ENCODE measurements around the gene CLIP1.

CLIP1 gene

DNA sequence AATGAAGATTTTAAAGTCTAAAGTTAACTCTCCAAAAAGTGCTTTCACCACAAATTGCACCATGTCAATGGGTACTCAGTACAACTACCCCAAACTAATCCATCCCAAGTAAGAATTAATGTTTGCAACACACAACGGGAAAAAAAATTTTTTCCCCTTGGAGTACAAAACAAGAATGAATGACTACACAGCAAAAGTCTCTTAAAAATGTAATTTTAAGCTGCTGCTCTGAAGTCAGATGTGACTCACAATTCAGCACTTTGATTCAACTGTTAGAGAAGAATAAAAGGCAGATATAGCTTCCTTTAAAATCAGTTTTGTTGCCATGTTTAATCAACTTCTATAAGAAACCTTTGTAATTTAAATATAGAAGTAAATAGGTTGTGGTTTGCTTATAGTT is 113.7 kb downstream of the CLIP1 start:
- TF ChIP-seq, protein P1, sequence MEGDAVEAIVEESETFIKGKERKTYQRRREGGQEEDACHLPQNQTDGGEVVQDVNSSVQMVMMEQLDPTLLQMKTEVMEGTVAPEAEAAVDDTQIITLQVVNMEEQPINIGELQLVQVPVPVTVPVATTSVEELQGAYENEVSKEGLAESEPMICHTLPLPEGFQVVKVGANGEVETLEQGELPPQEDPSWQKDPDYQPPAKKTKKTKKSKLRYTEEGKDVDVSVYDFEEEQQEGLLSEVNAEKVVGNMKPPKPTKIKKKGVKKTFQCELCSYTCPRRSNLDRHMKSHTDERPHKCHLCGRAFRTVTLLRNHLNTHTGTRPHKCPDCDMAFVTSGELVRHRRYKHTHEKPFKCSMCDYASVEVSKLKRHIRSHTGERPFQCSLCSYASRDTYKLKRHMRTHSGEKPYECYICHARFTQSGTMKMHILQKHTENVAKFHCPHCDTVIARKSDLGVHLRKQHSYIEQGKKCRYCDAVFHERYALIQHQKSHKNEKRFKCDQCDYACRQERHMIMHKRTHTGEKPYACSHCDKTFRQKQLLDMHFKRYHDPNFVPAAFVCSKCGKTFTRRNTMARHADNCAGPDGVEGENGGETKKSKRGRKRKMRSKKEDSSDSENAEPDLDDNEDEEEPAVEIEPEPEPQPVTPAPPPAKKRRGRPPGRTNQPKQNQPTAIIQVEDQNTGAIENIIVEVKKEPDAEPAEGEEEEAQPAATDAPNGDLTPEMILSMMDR (IDR thresholded peaks at IDR 0.05; ENCODE audit: low read depth, low read length): no peak
- Histone ChIP-seq H3K4me3 (ENCODE audit: low read depth, low read length) (no peak overlapping the region), H3K27ac (no peak overlapping the region), H3K36me3 (peaks cover 7% of the 10 kb centered on the region), H3K27me3 (ENCODE audit: insufficient read depth, low read depth, severe bottlenecking) (no peaks in the 10 kb centered on the region), H3K9me3 (ENCODE audit: severe bottlenecking) (no peaks in the 10 kb centered on the region)
- no peak for DNase-seq

DNA sequence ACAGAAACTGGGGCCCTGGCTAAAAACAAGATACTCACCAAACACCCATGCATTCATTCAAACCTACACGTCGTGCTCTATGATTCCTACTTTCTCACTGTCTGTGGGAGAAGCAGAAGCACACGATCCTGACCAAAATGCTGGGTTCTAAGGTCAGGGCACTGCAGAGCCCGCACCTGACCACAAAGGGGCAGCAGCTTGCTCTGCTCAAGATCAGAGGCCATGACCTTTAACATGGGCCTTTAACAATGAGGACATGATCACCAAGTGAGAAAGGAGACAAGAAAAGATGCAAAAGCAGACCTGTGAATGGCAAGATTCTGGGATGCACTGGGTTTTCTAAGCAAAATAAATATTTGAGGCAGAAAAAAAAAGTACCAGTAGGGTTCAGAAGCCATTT is 116.1 kb downstream of the CLIP1 start:
- Histone ChIP-seq H3K4me3 (ENCODE audit: low read depth, low read length) (no peak overlapping the region), H3K27ac (no peak overlapping the region), H3K27me3 (ENCODE audit: insufficient read depth, low read depth, severe bottlenecking) (no peaks in the 10 kb centered on the region), H3K9me3 (ENCODE audit: severe bottlenecking) (no peaks in the 10 kb centered on the region), H3K36me3 (peaks cover 7% of the 10 kb centered on the region)
- no peak for DNase-seq
- TF ChIP-seq, protein P1 (IDR thresholded peaks at IDR 0.05; ENCODE audit: low read depth, low read length): peak; percentile 46; the same call in 1 of the 2 replicates

DNA sequence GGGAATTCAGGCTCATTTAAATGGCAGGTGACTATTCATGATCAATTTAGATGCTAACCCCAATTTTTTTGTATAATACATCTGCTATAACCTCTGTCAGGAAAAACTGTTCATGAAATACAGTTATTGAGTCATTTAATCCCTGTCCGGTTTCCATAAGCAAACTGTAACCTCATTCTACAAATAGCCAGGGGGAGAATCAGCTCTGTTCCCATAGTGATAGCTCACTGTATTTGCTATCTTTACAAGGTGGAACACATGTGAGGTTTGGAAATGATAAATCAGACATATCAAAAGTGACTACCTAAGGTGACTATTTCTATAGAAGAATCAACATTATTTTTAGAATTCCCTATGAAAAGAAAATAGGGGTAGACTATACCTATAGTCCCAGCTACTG is 117.5 kb downstream of the CLIP1 start:
- Histone ChIP-seq H3K36me3 (peaks cover 7% of the 10 kb centered on the region), H3K4me3 (ENCODE audit: low read depth, low read length) (no peak overlapping the region), H3K9me3 (ENCODE audit: severe bottlenecking) (no peaks in the 10 kb centered on the region), H3K27ac (no peak overlapping the region), H3K27me3 (ENCODE audit: insufficient read depth, low read depth, severe bottlenecking) (no peaks in the 10 kb centered on the region)
- DNase-seq: no peak
- TF ChIP-seq, protein P1 (IDR thresholded peaks at IDR 0.05; ENCODE audit: low read depth, low read length): no peak

DNA sequence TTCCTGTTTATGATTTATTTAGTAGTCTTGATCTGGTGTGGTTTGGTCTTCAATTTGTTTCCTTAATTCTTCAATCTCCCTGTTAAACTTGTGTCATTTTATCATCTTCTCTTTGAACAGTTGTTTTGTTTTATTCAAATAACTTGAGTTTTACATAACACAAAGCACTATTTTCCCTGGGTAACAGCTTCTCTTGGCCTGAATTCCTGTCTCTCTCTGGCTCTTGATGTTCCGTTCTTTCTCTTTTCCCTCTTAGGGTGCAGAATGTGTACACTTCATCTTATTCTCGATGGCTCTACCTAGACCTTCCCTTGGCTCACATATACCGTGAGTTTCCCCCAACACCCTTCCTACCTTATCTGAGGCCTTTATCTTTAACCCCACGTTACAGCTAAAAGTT is 119.4 kb downstream of the CLIP1 start:
- Histone ChIP-seq H3K4me3 (ENCODE audit: low read depth, low read length) (no peak overlapping the region), H3K9me3 (ENCODE audit: severe bottlenecking) (no peaks in the 10 kb centered on the region), H3K36me3 (peaks cover 3% of the 10 kb centered on the region; the same call in 1 of the 2 replicates), H3K27ac (no peak overlapping the region), H3K27me3 (ENCODE audit: insufficient read depth, low read depth, severe bottlenecking) (no peaks in the 10 kb centered on the region)
- DNase-seq: no peak
- TF ChIP-seq, protein P1 (IDR thresholded peaks at IDR 0.05; ENCODE audit: low read depth, low read length): no peak

DNA sequence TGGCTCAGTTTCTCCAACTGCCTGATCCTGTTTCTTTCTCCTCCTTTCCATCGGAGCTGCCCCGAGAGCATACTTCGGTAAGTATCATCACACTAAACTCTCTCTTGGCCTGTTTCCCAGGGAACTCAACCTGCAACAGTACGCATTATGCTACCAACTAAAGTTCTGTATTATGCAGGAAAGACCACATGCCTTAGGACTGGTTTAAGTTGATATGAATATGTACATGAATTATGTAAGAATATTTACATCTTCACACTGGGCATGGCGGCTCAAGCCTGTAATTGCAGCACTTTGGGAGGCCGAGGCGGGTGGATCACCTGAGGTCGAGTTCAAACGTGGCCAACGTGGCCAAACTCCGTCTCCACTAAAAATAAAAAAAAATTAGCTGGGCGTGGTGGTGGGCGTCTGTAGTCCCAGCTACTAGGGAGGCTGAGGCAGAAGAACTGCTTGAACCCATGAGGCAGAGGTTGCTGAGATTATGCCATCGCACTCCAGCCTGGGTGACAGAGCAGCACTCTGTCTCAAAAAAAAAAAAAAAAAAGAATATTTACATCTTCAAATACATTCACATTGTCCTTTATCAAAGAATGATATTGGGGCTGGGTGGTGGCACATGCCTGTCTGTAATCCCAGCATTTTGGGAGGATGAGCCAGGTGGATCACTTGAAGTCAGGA is 124.3 kb downstream of the CLIP1 start:
- H3K9me3 ChIP-seq (ENCODE audit: severe bottlenecking): no peaks in the 10 kb centered on the region
- H3K27me3 ChIP-seq (ENCODE audit: insufficient read depth, low read depth, severe bottlenecking): no peaks in the 10 kb centered on the region
- H3K36me3 ChIP-seq: peaks cover 8% of the 10 kb centered on the region; the same call in 1 of the 2 replicates
- TF ChIP-seq, protein P1 (IDR thresholded peaks at IDR 0.05; ENCODE audit: low read depth, low read length): no peak
- DNase-seq: no peak
- no peak overlapping the region for H3K4me3 ChIP-seq (ENCODE audit: low read depth, low read length)
- H3K27ac ChIP-seq: no peak overlapping the region

DNA sequence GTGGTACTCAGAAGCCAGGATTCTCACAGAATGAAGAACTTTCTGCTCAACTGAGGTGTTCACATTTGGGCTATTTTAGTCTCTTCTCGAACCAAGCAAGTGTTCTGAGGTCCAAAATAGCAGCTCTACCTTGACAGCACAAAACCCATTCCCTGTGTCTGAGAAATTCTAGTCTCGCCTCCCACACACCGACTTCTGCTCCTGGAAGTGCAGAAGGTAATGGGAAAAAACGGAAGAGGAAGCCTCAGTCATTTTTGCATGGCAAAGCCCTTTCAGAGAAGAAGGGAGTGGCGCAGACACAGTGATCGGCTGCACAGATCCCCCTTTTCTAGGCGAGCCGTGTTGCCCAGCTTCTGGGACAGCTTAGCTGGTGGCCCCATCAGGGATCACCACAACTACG is 125.0 kb downstream of the CLIP1 start:
- Histone ChIP-seq H3K9me3 (ENCODE audit: severe bottlenecking) (no peaks in the 10 kb centered on the region), H3K27ac (no peak overlapping the region), H3K4me3 (ENCODE audit: low read depth, low read length) (no peak overlapping the region), H3K36me3 (peaks cover 8% of the 10 kb centered on the region; the same call in 1 of the 2 replicates), H3K27me3 (ENCODE audit: insufficient read depth, low read depth, severe bottlenecking) (no peaks in the 10 kb centered on the region)
- TF ChIP-seq, protein P1 (IDR thresholded peaks at IDR 0.05; ENCODE audit: low read depth, low read length): no peak
- DNase-seq: no peak

All from WERI-Rb-1 (cell line).